ENCODE data around the gene ZNF513.

Gene ZNF513

DNA sequence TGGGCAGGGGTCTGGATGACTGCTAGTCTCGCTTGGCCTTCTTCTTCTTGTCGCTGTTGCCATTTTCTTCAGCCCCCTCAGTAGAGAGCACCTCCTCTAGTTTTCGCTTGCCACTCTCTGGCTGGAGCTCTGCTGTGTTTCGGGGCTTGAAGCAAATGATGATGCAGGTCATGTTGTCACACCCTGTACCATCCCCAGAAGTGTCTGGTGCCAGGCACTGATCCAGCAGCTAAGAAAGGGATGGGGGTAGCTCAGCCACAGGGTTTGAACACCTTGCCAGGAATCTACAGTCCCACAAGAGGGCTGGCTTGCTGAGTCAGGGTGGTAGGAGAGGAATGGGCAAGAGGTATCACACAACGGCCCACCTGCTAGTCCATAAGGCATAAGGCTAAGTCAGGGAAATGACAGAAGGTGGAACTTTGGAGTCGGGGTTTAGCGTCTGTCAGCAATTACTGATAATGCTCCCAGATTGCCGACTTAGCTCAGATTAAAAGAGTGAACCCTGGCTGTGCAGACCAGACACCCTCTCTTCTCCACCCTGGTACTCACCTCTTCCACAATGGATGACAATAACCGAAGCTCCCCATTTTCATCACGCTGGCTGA lies 1.1 kb upstream of the ZNF513 start:
- no peak for DNase-seq

DNA sequence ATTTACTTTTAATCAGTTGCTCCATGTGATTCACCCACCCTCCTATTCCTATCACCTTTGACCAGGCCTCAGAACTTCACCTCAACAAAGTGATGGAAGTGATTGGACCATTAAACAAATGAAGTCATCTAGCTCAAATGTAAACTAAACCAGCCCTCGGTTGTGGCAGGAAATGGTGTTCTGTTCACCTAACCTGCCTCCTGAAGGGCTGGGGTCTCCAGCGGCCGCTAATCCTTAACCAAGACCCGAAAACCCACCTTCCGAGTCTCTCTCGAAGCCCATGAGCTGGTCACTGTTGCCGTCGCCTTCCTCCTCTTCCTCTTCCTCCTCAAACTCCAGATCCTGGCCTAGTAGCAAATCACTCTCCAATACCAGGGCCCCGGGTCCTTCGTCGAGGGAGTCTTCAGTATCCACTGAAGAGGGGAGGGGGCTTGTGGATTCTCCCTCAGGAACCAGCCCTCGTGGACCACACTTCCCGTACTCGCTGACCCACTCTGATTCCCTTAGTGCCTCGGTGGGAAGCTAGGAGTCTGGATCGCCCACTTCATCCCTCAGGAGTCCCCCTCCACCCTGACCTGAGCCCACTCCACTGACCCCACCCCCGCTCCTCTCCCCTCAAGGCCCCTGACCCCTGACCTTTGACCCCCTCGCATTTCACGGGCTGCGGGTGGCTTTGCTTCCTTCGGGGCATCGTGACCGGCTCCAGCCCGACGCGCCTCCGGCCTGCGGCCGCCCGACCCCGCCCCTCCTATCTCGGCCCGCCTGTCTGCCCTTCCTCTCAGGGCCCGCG lies 503 bp downstream of the ZNF513 start:
- peak; percentile 63 for DNase-seq

DNA sequence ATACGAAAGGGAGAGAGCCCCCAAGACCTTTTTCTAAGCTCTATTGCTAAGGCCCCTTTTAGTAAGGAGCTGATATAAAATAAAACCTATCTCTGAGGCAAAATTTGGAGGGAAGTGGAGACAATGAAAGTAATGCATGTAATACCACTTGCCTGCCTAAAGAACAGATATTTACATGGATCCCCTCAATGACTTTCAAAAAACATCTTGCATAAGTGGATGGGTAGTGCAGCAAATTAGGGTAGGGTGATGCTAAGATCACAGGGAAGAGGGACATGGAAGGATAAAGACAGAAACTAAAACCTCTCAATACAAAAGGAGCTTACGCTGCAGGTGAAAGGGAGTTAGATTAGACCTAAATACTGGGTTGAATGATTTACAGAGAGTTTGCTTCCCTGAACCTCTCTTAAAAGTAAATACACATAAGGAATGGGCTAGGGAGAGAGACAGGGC lies 1.1 kb downstream of the ZNF513 start:
- no peak for DNase-seq

DNA sequence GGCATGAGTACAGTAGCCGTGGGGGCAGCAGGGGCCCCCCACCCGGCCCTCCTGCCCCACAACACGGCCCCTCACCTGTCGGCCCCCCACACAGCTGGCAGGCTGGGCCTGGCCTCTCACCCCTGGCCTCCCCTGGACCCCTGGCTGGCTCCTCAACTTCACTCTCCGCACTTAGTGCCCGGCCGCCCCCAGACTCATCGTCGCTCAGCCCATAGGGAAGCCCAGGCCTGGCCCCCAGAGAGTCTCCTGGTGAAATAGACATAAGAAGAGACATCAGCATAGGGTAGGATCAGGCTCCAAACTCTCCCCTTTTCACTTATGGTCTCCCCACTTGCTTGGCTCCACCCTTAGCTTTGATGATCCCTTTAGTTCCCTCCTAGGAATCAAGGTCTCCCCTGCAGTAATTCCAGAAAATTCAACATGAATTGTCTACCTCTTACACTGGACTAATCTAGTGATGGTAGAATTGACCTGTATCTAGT lies 1.7 kb downstream of the ZNF513 start:
- no peak for DNase-seq

DNA sequence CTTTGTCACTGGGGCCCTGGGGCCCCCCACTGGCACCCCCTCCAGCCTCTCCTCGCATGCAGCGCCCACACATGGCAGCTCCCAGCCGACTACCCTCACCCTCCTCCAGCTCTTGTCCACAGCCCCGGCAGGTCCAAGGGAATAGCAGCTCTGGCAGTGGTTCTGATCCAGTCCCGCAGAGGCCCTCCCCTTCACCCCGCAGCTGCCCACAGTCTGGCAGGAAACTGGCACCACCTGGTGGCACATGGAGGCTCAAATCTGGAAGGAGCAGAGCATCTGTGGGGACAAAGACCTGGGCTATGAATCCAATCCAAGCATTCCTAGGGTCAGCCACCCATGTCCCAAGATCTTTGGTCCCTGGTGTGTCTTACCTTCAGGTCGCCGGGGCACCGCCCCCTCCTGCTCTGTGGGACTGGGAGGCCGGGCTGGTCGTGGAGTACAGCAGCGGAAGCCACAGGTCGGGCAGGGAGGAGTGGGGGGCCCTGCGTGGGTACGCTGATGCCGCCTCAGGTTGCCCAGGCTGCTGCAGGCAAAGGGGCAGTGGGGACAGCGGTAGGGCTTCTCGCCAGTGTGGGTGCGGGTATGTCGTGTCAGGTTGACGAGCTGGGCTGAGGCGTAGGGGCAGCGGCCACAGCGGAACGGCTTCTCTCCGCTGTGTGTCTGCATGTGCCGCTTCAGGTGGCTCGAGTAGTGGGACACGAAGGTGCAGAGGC lies 2.3 kb downstream of the ZNF513 start:
- DNase-seq: no peak

DNA sequence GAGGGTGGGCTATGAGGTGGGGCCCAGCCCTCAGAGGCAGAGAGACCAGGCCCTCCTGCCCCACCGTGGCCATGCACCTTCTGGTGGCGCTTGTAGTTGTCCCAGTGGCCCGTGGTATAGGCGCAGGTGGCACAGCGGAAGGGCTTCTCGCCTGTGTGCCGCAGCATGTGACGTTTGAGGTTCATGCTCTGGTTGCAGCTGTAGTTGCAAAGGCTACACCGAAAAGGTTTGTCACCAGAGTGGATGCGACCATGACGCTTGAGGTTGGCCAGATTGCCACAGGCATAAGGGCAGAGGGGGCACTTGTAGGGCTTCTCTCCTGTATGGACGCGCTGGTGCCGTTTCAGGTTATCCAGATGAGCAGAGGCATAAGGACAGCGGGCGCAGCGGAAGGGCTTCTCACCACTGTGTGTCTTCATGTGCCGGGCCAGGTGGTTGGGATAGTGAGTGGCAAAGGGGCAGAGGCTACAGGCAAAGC lies 2.9 kb downstream of the ZNF513 start:
- DNase-seq: no peak

DNA sequence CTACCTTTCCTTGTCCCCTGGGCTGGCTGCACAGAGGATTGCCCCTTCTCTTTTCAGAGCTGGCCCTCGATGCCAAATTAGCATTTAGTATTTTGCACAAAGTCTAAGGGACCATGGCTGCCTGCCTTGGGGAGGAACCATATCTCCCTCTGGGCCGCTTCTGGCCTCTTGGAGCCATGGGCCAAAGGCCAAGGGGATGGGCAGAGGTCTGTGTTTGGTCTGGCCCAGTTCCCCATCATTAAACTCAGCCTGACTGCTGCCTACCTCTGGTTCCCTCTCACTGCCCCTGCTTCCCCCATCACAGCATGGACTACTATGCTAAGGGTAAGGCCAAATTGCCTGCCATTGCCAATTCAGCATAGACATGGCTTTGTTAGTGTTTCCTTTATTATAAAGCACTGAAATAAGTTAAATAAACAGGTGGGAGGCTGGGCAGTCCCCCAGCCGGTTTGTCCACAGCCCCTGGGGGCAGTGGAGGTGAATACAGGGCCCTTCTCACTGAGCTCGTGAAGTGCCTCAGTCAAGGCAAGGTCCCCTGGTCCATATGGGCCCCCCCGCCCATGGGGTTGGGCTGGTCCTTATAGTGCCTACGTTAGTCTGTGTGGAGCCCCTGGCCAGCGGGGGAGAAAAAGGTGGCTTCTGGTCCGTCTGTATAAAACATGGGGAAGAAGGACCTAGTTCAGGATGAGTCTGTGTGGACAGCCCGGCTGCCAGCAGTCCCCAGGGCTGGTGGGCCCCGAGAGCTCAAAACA lies 3.5 kb downstream of the ZNF513 start:
- no peak for DNase-seq

DNA sequence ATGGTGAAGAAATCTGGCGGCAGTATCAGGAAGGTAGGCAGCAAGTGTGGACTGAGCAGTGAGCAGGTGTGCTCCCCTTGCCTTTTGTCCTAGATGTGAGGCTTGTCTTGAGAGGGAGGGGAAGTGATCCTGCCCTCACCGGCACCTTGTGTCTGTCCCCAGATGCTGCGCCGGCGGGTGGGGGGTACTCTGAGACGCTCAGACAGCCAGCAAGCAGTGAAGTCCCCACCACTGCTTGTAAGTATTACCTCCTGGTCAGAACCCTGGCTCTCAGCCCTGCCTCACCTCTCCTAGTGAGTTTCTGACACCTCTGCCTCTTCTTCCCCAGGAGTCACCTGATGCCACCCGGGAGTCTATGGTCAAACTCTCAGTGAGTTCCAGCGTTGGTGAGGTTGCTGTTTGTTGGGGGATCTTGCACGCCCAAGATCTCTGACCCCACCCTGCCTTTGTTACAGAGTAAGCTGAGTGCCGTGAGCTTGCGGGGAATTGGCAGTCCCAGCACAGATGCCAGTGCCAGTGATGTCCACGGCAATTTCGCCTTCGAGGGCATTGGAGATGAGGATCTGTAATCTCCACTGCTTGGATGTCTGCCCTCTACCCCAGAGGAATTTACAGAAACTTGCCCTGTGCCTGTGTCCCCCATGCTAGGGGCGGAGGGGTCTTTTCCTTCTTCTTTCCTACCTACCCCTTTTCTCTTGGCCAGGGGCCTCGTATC lies 4.2 kb downstream of the ZNF513 start:
- DNase-seq: no peak

DNA sequence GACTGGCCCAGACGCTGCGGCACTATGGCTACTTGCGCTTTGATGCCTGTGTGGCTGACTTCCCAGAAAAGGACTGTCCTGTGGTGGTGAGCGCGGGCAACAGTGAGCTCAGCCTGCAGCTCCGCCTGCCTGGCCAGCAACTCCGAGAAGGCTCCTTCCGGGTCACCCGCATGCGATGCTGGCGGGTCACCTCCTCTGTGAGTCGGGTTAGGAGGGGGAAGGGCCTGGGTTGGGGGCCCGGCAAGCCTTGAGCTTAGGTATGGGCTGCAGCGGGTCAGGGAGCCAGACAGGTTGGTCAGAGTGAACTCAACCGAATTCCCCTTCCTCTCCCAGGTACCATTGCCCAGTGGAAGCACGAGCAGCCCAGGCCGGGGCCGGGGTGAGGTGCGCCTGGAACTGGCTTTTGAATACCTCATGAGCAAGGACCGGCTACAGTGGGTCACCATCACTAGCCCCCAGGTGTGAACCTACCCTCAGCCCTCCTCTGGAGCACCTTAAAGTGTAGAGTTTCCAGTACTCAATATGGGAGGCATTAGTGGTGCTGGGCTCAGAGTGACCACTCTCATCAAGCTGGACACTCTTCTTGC lies 4.9 kb downstream of the ZNF513 start:
- no peak for DNase-seq

DNA sequence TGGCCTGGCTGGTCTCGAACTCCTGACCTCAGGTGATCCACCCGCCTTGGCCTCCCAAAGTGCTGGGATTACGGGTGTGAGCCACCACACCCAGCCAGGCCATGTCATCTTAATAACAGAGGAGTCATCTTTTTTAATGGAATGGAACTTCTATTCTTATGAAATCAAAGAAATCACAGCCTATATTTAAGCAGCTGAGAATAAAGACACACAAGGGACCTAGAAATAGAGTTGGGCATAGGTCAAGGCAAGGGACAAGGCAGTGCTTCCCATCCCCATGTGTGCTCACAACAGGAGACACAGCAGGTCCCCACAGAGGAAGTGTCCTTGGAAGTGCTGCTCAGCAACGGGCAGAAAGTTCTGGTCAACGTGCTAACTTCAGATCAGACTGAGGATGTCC lies 7.0 kb downstream of the ZNF513 start:
- DNase-seq: no peak

DNA sequence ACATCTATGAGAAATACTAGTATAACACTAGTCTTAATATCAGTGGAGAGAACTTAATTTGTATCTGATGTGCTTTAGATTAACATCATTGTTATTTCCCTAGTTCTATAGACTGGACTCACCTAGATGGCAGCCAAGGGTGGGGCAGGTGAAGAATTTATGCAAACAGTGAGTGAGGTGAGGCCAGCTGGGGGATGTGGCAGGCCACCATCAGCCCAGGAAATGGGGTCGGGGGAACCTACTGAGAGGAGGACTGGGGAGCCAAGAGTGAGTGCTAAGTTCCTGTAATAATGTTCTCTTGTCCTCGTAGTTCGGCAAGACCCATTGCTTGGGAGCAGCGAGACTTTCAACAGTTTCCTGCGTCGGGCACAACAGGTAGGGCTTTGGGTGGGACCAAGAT lies 7.6 kb downstream of the ZNF513 start:
- DNase-seq: no peak

DNA sequence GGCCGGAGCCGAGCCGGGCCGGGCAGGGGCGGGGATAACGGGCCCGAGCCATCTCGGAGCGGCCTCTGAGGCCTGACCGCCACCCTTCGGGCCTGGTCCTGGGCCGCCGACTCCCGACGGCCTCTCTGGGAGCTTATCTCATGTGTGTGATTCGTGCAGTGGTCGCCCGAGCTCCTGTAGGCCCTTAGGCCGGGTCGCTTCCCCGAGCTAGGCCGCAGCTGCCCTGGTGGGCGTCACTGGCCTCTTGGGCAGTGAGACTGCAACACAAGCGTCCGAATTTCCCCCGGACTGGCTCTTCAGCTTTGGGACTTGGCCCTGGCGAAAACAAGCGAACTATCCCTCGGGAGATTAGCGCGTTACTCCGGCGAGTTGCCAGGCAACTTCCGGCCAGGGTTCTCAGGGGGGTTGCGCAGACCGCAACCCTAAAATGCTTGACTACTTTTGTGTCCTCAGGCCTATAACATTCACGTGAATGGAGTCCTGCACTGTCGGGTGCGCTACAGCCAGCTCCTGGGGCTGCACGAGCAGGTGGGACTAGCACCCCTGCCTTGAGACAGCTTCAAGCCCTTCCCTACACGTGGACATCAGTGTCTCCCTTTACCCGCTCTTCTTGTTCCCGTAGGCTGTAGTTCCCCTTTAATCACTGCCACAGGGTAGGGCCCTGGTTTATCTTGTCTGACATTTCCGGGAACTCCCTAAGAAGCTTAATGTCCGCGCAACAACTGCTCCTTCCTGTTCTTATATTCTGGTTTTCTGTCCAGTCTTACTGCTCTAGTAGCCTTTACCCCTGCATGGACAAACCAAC lies 9.5 kb downstream of the ZNF513 start:
- DNase-seq: no peak

DNA sequence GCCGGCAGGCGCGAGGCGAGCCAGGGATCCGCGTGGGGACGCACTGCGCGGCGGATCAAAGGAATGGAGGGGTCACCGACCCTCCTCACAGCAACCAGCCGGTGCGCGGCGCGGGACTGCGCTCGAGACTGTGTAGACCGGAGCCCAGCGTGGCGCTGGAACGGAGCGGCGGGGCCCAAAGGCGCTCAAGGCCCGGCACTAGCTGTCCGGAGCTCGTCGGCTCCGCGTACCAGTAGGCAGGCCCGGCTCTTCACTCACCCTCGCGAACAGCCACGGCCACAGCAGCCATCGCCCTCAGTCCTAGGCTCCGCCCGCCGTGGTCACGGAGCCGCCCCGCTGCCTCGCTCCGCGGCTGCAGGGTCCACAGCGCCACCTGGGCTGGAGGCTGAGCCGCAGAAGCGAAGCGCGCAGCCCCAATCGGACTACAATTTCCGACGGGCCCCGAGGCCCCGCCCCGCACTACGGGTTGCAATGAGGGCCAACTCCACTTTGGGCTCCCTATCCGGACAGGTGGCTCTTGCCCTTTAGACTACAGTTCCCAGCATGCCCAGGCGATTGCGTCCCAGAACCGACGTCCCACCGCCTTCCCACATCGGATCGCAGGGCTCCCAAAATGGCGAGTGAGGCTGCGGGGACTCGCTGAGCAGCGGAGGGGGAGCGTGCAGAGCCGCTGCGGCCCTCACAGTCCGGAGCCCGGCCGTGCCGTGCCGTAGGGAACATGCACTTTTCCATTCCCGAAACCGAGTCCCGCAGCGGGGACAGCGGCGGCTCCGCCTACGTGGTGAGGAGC lies 10.3 kb downstream of the ZNF513 start, which contains the start of the genes EIF2B4 and SNX17:
TSS of gene EIF2B4 (minus strand) at position 313 of the 790 bp plus-strand sequence. CDS start at position 289, 24 bp downstream.
TSS of gene SNX17 (plus strand) at position 591 of the 790 bp plus-strand sequence. CDS start at position 719, 128 bp downstream.
- DNase-seq: peak; percentile 99

DNA sequence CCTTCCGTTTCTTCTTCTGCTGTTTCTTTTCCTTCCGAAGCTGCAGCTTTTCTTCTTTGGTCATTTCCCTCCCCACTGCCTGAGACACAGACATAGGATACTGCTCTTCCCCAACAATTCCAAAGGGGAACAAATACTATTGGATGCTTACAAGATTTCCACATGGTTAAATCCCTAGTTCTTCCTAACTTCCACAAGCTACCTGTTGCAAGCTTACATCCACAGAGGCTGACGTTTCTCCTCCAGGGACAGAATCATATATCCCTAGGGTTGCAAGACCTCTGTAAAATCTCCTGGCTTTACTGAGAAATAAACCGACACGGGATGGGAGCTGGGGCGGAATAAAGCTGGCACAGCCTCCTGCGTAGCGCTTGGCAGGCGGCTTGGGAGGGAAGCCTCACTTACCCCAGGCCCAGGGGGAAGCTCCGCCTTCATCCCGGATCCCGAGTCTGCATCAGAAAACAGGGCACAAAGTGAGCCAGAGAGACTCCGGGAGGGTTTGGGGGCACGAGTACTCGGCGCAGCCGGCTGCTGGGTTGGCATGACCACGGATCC lies 11.0 kb downstream of the ZNF513 start:
- DNase-seq: no peak

DNA sequence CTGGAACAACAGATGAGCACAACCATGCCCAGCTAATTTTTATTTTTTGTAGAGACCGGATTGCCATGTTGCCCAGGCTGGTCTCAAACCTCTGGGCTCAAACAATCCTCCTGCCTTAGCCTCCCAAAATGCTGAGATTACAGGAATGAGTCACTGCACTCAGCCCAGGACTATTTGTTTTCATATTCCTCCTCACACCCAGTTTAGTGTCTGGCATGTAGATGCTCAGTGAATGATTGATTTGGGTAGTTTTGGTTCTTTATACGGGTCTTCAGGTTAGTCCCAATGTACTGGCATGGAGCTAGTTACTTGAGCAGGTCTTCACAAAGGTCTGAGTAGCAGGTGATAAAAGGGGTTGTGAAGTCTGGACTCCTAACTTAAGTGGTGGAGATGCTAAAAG lies 16.6 kb downstream of the ZNF513 start:
- no peak for DNase-seq

DNA sequence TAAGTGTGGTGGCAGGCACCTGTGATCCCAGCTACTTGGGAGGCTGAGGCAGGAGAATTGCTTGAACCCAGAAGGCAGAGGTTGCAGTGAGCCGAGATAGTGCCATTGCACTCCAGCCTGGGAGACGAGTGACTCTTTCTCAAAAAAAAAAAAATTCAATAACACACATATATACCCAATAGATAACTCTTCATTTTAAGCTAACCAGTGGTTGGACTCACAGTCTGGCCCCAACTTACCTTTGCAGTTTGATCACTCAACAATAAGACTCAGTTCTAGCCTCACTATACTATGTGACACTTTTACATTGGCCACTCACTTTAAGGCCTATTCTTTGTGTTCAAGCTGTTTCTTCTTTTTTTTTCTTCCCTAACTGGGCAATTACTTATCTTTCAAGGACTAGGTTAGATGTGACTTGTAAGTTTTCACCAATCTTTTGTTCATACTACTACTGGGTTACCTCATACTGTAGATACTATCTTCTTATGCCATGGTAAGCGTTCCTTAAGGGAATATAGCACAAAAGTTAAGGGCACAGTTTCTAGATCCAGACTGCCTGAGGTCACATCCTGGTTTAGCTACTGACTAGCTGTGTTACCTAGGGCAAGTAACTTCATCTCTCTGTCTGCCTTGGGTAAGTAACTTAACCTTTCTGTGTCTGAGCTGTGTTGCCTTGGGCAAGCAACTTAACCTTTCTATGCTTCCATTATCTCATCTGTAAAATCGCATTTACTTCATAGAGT lies 17.7 kb downstream of the ZNF513 start:
- no peak for DNase-seq

DNA sequence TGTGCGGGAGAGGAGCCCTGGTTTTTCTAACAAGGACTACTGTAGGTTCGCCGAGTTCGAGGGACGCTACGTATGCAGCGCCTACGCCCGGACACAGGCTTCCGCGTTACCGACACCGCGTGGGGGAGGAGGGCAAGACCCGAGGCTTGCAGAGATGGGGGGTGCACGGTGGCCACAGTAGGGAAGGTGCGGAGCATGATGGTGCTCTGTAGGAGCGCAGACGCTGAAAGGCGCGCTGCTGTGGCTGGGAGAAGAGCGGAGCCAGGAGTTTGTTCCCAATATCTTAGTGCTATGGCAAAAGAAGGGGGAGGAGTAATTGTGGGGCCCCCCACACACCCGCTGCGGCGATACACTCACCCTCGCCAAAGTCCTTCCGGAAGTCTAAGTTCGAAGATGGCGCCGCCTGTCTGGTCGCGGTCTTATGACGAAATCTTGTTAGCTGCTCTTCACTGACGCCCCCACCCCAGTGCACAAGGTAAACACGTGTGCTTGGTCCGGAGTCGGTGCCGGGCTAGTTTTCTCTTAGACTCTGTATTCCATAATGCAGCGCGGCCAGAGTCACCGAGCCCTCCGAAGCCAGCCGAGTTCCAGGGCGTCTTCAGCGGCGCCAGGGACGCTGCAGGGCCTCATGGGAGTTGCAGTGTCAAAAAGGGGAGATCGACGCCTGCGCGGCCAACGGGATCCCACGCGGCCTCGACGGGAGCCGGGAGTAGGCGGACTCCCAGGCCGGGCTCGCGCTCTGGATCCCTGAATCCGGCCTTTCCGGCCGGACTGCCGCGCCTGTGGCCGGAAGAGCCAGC lies 24.0 kb downstream of the ZNF513 start, which contains the start of gene GTF3C2:
TSS of gene GTF3C2 (minus strand) at position 383 of the 800 bp plus-strand sequence. CDS start 13,210 bp downstream, outside the sequence.
- peak; percentile 93 for DNase-seq

DNA sequence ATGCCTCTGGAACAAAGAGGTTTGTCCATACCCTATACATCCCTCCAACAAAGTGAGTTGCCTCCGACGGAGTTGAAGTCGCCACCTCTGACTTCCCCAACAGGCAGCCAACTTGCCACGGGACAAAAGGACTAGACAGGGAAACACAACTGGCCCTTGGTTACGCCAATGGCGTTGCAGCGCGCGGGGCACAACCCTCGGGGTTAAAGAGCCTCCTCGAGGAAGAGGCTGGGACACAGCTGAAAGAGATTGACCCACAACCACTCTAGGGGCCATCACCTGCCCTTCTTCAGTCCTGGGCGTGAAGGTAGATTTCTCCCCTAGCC lies 24.5 kb downstream of the ZNF513 start:
- DNase-seq: peak; percentile 67

Data from stimulated activated naive CD4-positive, alpha-beta T cell treated with Interleukin-2 at 50 U/mL for 16 hours (primary cell).